Measurements from ENCODE around the gene XRCC3.

The XRCC3 gene

DNA sequence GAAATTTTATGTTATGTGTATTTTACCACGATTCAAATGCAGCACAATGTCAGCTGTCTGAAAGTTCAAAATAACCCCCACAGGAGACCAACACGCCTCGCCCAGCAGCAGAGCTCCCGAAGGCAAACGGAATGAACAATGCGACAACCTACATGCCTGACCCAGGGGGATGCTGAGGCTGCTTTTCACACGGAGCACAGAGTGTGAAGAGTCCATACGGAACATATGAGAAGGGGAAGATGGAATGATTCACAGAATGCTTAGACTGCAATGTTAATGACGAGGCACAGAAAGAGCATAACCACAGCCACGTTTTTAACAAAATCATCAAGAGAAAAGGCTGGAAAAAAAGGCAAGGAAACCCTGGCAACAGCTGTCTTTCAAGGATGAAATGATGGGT is 22.9 kb upstream of the XRCC3 start:
- no peak for DNase-seq

- no peak for DNase-seq
These were observed 22.3 kb upstream of the XRCC3 start for GRCh38 chr14:103737432-103738045.

- no peak for DNase-seq
These were observed 21.5 kb upstream of the XRCC3 start for GRCh38 chr14:103736546-103737431.

- no peak for DNase-seq
These were observed 20.7 kb upstream of the XRCC3 start for GRCh38 chr14:103735815-103736545.

- no peak for DNase-seq
These were observed 20.2 kb upstream of the XRCC3 start for GRCh38 chr14:103735439-103735814.

- DNase-seq, result no peak
These were observed 19.8 kb upstream of the XRCC3 start for GRCh38 chr14:103735022-103735421.

- DNase-seq, result no peak
These were observed 19.0 kb upstream of the XRCC3 start for GRCh38 chr14:103734081-103734888.

- no peak for DNase-seq
These were observed 18.4 kb upstream of the XRCC3 start for GRCh38 chr14:103733651-103734050.

DNA sequence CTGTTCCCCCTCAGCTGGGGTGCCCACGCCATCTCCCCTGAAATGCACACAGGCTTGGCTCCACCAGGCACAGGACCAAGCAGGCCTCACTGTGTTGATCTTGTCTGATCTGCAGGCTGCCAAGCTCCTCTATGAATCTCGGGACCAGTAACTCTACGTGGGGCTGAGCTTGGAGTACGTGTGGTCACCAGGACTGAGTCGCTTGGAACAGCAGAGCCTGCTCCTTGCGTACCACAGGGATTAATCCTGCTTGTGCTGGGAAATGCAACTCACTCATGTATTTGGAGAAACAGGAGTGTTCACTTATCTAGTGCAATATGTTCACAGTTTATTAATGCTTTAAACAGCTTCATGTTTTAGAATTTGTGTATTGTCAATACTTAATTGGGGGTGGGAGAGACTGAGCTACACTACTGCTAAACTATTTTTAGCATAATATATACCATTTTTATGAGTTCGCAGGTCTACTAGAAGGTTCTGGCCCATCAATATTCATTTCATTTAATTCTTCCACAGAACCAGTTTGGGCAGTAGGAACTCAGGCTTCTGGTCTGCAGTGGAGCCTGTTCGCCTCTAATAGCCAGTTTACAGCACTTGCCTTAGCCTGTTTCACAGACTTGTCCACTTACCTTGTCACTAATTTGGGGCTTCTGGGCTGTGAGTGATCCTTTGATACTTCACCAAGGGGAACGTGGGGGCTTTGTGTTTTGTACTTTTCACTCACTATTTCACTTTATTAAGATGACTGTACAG is 17.8 kb upstream of the XRCC3 start:
- no peak for DNase-seq

DNA sequence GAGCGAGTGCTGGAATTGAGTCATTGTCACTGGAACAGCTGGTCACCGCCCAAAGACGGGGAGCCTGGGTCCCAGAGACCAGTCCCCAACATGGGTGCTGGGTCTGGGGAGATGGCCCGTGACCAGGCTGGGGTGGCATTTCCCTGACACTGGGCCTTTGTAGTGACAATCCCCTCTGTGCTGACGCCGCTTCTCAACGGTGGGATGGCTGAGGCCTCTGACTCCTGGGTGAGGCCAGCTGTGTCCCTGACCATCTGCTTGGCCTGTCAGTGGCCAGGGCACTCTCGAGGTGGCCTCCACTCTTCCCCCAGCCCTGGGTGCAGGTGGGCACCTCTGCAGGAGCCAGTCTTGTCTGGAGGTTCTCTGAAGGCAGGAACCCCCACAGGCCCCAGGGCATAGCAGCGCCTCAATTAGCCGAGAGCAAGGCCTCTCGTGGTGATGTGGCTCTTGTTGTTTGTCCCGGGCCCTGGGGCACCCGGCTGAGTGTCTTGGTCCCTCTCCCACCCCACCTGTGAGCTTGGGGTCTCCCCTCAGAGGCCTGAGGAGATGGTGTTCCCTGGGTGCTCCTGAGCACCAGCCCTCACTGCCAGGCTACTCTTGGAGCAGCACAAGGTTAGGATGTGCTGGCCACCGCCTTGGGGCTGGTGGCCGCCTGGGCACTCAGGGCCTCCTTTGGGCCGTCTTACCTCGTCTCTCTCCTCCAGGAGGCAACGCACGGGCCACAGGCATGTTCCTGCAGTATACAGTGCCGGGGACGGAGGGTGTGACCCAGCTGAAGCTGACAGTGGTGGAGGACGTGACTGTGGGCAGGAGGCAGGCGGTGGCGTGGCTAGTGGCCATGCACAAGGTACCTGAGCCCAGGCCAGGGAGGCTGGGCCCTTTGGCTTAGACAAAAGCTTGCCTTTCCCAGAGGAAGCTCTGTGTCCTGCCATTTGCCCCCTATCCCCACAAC is 16.9 kb upstream of the XRCC3 start:
- DNase-seq, result no peak

DNA sequence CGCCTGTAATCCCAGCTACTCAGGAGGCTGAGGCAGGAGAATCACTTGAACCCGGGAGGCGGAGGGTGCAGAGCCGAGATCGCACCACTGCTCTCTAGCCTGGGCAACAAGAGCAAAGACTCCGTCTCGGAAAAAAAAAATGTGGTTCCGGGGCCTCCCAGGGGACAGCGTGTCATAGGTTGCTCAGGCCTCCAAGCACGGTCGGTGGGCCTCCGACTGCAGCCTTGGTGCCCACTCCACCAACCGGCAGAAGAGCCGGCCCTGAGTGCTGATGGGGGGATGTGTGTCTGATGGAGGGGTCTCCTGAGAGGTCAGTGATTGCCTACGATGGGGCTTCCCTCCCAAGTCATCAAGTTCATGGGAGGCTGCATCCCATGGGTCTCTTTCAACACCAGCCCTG is 16.2 kb upstream of the XRCC3 start:
- DNase-seq, result no peak

GRCh38 chr14:103730490-103731035 is 15.3 kb upstream of the XRCC3 start:
- DNase-seq, result no peak

DNA sequence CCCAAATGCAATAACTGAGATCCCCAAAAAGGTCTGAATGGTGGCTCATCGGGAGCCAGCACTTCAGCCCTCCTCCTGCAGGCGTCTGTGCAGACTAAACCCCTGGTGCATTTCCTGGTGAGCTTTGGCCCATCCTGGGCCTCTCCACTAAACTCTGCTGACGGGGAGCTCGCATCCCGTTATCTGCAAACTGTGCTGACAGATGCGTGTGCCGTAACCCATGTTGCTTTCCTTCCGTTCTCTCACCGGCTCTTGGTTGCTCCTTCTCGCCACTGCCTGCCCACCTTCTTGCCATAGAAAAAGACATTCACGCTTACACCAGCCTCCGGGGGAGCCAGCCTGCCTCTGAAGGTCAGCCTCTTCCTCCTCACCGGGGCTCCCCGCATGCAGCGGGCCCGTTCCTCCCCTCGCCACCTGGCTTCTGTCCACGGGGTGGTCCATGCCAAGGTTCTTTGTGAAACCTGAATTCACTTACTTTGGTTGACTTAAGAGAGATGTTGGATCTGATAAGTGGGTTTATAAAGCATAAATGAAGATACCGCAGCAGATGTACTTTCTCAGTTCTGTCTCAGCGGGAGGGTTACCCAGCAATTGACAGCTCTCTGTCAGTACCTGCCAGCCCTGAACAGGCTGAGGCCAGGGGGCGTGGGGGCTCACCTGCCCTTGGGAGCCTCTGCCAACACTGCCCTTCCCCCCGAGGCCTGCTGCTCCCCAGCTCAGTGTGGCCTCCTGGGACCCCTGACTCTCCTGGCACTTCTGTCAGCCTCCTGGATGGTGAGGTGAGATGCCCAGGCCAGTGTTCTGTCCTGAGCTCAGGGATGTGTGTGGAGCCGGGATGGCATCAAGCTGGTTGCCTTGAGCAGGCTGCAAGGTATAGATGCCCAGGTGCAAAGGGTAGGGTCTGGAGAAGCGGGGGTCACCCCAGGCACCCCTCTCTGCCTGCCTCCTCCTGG is 14.5 kb upstream of the XRCC3 start:
- DNase-seq, result no peak

- no peak for DNase-seq
These were observed 13.5 kb upstream of the XRCC3 start for GRCh38 chr14:103728721-103729120.

- DNase-seq, result no peak
These were observed 12.9 kb upstream of the XRCC3 start for GRCh38 chr14:103728141-103728540.

DNA sequence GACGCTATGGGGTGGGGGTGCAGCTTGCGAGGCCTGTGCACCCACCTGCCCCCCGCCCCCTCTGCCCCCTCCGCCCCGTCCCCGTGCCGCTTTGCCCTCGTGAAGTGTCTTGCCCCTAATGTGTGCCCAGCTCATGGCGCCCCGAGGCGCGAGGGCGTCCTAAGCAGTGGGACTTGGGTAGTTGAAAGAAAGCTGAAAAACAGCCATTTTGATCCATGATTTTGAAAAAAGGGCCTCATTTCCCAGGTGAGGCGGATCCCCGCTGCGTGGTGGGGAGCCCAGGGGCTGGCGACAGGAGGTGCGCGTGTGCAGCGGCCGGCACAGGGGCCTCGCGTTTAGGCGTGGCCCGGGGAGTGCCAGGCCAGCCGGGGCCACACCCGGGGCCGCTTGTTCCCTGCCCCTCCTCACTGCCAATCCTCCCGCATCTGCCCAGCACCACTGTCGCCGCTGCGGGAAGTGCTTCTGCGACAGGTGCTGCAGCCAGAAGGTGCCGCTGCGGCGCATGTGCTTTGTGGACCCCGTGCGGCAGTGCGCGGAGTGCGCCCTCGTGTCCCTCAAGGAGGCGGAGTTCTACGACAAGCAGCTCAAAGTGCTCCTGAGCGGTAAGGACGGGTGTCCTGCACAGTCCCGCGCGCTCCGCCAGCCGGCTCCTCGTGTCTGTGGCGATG is 12.2 kb upstream of the XRCC3 start:
- no peak for DNase-seq

DNA sequence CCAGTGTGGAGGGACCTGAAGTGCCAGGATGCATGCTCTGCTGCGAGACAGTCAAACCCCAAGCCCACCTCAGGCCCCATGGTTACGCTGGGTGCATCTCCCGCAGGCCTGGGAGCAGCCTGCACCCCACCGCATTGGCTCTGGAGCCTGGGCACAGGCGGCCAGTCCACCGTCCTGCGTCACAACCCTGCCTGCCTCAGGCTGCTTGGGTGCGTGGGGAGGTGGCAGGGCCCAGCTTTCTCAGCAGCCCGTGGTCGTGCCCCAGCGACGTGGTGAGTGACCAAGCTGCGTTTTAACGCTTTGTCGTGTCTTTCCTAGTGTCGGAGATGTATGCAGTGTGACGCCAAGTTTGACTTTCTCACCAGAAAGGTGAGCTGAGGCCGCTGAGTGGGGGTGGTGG is 11.2 kb upstream of the XRCC3 start:
- DNase-seq, result no peak

GRCh38 chr14:103725739-103726395 is 10.6 kb upstream of the XRCC3 start:
- DNase-seq, result no peak

Measured in NCI-H2081 treated with DMSO at 0.1 percent for 48 hours (cell line).